ENCODE measurements around the gene RAB3C.

DNA sequence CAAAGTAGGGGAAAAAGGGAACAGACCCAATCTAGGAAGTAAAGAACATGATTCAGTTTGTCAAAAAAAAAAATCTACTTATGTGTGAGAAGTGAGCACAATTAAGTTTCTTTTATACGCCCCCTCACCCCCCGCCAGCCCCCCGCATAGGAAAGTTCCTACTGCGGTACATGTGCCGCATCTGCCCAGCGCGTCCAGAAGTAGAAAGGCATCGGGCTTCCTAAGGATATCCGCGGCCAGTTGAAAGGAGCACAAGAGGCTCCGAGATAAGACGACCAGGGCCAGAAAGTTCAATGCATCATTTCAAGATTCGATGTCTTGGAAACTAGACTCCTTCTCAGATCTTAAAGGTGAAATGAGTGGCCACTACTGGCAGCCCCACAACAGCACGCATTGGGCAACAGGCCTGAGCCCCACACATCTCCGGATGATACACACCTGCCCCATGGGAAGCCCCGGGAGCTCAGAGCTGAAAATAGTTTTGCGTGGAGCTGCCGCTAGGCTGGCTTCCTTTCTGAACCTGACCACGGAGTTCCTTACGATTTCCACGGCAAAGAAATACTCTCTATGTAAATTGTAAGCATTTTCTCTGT lies 203.9 kb downstream of the RAB3C start:
- TF ChIP-seq, protein P1, sequence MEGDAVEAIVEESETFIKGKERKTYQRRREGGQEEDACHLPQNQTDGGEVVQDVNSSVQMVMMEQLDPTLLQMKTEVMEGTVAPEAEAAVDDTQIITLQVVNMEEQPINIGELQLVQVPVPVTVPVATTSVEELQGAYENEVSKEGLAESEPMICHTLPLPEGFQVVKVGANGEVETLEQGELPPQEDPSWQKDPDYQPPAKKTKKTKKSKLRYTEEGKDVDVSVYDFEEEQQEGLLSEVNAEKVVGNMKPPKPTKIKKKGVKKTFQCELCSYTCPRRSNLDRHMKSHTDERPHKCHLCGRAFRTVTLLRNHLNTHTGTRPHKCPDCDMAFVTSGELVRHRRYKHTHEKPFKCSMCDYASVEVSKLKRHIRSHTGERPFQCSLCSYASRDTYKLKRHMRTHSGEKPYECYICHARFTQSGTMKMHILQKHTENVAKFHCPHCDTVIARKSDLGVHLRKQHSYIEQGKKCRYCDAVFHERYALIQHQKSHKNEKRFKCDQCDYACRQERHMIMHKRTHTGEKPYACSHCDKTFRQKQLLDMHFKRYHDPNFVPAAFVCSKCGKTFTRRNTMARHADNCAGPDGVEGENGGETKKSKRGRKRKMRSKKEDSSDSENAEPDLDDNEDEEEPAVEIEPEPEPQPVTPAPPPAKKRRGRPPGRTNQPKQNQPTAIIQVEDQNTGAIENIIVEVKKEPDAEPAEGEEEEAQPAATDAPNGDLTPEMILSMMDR (conservative IDR thresholded peaks at IDR 0.05), result no peak
- TF ChIP-seq ZFX (IDR thresholded peaks at IDR 0.05), result no peak
